ENCODE data around the gene POLR2H.

Gene POLR2H

DNA sequence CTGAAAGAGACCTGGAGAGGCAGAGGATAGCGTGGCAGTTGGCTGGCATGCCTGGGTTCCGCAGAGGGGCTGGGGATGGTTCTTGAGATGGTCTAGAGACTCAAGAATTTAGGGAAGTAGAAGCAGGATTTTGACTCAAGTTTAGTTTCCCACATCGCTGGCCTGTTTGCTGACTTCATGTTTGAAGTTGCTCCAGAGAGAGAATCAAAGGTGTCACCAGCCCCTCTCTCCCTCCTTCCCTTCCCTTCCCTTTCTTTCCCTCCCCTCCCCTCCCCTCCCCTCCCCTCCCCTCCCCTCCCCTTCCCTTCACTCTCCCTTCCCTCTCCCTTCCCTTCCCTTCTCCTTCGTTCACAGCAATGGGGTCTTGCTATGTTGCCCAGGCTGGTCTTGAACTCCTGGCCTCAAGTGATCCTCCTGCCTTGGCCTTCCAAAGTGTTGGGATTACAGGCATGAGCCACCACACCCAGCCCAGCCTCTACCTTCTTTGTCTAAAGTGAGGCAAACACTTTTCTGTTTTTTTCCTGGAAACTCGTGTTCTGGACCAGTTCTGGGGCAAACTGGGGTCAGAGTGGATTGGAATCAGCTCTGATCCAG, 28.5 kb downstream of the POLR2H start:
- no peak for FAIRE-seq

DNA sequence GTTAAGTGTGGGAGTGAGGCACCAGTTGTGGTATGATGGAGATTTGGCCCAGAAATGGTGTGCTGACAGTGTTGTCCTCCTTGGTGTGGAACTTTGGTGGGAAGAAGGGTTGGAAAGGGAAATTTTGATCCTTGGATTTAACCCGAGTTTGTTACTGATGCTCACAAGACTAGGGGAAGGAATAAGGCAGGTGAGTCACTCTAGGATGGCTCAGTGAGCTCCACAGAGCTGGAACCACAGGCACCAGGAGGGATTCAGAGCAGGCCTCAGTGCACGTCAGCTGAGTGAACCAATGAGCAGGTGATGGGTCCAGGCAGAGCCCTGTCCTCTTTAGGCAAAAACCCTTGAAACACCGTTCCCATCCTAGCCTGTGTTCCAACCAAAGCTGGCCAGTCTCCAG, 29.8 kb downstream of the POLR2H start:
- FAIRE-seq: no peak

DNA sequence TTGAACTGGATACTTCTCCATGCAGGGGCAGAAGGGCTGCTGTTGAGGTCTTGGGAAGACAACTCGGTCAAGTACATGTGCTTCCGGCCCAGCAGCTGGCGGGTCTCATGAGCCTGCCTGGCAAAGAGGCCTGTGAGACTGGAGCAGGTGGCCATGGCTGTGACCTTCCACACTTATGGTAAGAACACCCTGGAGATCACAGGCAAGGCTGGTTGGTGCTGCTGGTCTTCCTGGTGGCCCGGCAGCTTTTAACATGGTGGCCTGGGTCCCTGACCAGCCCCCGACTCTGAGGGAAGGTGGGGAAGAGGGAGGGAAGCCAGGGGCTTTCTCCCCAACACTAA, 33.8 kb downstream of the POLR2H start:
- FAIRE-seq: no peak

DNA sequence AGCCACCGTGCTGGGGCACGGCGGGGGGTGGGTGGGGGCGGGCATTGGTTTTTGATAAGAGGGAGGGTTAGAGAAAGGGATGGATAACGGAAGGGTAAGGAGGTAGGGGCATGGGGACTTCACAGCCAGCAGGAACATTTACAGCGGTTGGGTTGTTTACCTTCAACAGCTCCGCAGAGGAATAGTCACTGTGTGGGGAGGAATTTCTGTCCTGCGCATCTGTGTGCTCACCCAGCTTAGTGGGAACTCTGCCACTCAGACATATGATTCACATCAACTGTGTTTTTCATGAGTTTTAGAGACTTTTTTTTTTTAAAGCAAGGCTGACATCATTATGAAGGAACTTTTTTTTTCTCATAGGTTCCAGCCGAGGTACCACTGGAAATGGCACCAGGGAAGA, 37.9 kb downstream of the POLR2H start:
- no peak for FAIRE-seq

DNA sequence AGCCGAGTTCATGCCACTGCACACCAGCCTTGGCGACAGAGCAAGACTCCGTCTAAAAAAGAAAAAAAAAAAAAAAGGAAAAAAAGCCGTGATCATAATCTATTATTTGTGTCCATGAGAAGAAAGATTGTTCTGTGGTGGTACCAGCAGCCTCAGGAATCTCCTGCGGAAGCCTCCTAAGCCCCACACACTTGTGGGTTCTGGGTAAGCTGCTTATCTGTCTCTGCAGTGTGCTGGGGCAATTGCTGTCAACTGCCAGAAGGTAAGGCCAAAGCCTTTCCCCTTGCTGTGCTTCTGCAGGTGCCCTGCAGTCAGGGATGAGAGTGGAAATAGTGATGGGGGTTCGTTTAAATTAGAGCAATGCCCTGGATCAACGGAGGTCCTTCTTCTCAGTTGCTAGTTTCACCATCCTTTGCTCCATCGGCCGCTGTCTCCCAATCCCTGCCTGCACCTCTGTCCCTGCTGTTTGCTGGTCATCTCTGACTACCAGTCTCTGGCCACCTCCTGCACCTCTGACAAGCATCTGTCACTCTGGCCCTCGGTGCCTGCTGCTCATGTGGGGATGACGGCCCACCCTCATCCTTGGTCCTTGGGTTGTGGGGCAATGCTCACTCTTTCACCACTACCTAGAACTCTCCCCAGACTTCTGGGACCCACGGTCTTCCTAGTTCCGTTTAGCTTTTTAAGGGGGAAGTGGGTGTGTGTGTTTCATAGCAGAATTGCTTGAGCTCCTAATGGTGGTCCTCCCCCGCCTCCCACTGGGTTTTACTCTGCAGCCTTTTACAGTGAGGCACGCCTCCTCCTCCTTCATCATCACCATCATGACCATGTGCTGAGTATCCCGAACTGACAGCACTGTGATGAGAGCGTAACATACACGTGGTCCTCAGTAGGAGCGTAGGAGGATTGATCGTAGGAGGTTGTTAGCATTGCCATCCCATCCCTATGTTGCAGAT, 43.8 kb downstream of the POLR2H start:
- FAIRE-seq: no peak

DNA sequence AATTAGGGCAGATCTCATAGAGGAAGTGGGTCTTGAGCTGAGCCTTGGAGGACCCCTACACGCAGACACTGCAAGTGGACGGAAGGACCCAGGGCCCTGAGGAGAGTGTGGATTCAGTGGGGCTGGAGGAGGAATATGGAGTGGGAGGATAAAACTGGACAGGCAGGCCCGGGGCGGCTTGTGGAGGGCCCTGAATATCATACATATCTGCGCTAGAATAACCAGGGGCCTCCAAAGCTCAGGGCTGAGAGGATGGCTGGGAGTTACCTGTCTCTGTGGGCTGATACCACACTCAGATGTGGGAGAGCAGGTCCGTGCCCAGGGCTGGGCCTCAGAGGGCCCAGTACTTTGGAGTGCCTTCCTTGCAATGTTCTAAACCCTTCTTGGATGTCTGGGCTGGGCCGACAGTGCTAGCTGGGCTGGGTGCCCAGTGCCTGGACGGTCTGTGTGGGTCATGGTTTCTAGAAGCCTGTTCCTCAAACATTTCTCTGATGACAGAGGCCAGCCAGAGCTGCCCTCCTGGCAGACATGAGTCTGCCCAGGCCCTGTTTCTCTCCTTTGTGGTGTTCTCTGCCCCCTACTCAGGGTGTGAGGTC, 47.9 kb downstream of the POLR2H start:
- FAIRE-seq: no peak

DNA sequence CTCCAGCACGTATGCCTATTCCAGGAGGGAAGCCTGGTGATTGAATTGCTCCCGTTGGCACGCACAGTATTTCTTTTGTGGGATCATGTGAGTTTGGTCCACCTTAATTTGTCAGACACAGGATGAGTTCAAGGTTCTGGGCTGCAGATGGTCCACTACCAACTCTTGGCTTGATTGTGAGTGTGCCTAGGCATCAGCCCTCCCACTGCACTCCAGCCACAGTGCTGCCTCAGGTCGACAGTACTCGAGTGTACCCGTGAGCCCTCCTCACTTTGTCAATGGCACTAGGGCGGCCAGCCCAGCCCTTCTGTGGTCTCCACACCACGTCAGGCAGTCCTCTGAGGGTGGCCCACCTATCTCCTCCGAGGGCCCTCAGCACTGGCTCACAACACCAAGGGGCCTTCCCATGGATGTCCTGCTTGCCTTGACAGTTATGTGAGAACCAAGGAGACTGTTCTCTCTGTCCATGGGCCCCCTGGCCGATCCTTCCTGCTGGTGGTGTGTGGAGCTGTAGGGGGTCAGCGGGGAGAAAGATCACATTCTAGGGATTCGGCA, 48.5 kb downstream of the POLR2H start:
- FAIRE-seq: no peak

DNA sequence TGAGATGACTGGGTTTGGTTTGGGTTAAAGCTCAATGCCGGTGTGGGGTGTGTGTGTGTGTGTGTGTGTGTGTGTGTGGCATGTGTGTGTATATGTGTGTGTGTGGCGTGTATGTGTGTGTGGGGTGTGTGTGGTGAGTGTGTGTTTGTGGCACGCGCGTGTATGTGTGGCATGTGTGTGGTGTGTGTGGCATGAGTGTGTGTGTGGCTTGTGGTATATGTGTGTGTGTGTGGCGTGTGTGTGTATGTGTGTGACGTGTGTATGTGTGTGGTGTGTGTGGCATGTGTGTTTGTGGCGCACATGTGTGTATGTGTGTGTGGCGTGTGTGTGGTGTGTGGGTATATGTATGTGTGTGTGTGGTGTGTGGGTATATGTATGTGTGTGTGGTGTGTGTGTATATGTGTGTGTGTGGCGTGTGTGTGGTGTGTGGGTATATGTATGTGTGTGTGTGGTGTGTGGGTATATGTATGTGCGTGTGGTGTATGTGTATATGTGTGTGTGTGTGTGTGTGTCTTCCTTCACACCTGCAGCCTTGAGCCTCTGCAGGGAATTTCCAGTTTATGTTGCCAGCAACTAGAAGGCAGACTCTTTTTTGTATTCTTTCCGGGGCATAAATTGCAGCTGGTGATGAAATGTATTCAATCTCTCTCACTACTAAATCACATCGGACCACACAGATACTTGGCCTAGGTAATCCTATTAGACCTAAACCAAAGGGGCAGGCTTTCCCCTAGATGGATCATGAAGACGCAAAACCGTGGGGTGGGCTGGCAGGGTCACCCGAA, 53.1 kb downstream of the POLR2H start:
- FAIRE-seq: no peak

DNA sequence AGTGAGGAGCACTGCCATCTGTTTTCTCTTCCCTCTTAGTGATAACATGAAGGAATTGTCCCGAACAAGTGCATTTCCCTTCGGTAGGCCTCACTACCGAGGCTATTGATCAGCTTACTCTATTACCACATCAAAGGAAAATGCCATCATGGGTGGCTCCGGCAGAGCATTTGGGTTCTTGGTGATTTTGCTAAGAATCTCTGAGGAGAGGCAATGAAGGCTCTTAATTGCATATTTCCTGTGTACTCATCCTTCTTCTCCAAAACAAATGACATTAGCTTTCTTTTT, 53.6 kb downstream of the POLR2H start:
- no peak for FAIRE-seq

DNA sequence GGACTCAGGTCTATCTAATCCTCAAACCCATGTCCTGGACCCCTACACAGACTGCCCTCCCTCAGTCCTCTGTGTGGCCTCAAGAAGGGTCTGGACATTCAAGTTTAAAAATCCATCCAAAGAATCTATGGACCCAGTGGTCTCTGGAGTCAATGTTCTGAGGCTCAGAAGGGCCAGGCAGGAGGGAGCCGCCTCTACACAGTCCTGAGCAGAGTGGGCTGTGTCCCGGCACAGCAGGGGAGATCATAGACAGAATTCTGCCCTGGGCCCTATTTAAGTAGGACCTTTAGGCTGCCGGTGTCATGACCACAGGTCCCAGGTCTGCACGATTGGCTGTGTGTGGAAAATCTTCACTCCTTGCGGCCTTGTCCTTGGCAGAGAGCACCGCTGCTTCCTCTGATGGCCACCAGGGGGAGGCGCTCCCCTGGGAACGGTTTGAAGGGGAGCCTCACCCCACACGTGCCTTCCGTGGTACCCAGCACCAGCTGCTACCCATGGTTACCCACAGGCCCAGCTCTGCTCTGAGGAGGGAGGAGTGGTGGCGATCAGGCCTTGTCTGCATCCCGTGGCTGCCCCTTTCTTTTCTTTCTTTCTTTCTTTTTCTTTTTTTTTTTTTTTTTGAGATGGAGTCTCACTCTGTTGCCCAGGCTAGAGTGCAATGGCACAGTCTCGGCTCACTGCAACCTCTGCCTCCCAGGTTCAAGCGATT, 56.3 kb downstream of the POLR2H start:
- FAIRE-seq: no peak

All from G401.6 (cell line).